Esophagus squamous epithelium (tissue), 4 donors: Measurements from ENCODE around the gene PLD4.

Source experiments
- CTCF ChIP-seq, 6 experiments: fragments of 450-650 bp in 4 of 6; fragments of 200-600 bp in 2 of 6; sonication (generic) in 2 of 6; IDR thresholded peaks; one replicate each; pipeline ENCODE4 v1.5.1; 2016 to 2019; ENCODE audit warnings: antibody characterized with exemption in 6 of 6, mild to moderate bottlenecking in 4 of 6, moderate library complexity in 4 of 6
- POLR2A ChIP-seq, 4 donors: fragments of 450-650 bp; IDR thresholded peaks; one replicate each; pipeline ENCODE4 v1.6.1; 2017; ENCODE audit warnings: antibody characterized with exemption in 4 of 4, mild to moderate bottlenecking in 4 of 4, moderate library complexity in 3 of 4

- TF ChIP-seq CTCF (IDR thresholded peaks at IDR 0.05): peak in 2 of 6 experiments; percentile 26 to 37
- TF ChIP-seq POLR2A (IDR thresholded peaks at IDR 0.05): peak in 2 of 4 donors; percentile 30 to 47
Measured at GRCh38 chr14:104972301-104973134, 47.8 kb downstream of the PLD4 start.
